Activated naive CD8-positive, alpha-beta T cell (primary cell): Measurements from ENCODE around the gene FRMD3.

Experiments
- H3K27ac Mint-ChIP-seq: one replicate; pipeline ENCODE4 v1.8.0; 2021; ENCODE audit warnings: mixed read lengths
- H3K27me3 Mint-ChIP-seq: one replicate; pipeline ENCODE4 v1.8.0; 2021; ENCODE audit warnings: mixed read lengths
- H3K36me3 Mint-ChIP-seq: one replicate; pipeline ENCODE4 v1.8.0; 2021; ENCODE audit warnings: mixed read lengths
- H3K4me1 Mint-ChIP-seq: one replicate; pipeline ENCODE4 v1.8.0; 2021; ENCODE audit warnings: low read depth, mixed read lengths
- H3K4me3 Mint-ChIP-seq: one replicate; pipeline ENCODE4 v1.8.0; 2021; ENCODE audit warnings: mild to moderate bottlenecking, mixed read lengths
- H3K9me3 Mint-ChIP-seq: one replicate; pipeline ENCODE4 v1.8.0; 2021; ENCODE audit warnings: low read depth, mixed read lengths

Gene FRMD3

GRCh38 chr9:83505282-83505681, 32.9 kb downstream of the FRMD3 start:
- Mint-ChIP-seq H3K4me1 (peaks cover 13% of the 10 kb centered on the region), H3K27me3 (no peaks in the 10 kb centered on the region), H3K36me3 (no peaks in the 10 kb centered on the region), H3K4me3 (no peak overlapping the region), H3K27ac (no peak overlapping the region), H3K9me3 (no peaks in the 10 kb centered on the region)

GRCh38 chr9:83503866-83504265, 34.3 kb downstream of the FRMD3 start:
- Mint-ChIP-seq H3K27me3 (no peaks in the 10 kb centered on the region), H3K4me3 (no peak overlapping the region), H3K4me1 (peaks cover 12% of the 10 kb centered on the region), H3K36me3 (no peaks in the 10 kb centered on the region), H3K27ac (no peak overlapping the region), H3K9me3 (no peaks in the 10 kb centered on the region)

GRCh38 chr9:83501565-83501964, 36.6 kb downstream of the FRMD3 start:
- Mint-ChIP-seq H3K36me3 (no peaks in the 10 kb centered on the region), H3K27ac (no peak overlapping the region), H3K4me1 (no peaks in the 10 kb centered on the region), H3K9me3 (no peaks in the 10 kb centered on the region), H3K27me3 (no peaks in the 10 kb centered on the region), H3K4me3 (no peak overlapping the region)

GRCh38 chr9:83497441-83497840, 40.8 kb downstream of the FRMD3 start:
- H3K4me3 Mint-ChIP-seq: no peak overlapping the region
- peaks cover 2% of the 10 kb centered on the region for H3K27me3 Mint-ChIP-seq
- no peaks in the 10 kb centered on the region for H3K9me3 Mint-ChIP-seq
- H3K36me3 Mint-ChIP-seq: peaks cover 4% of the 10 kb centered on the region
- H3K27ac Mint-ChIP-seq: no peak overlapping the region
- H3K4me1 Mint-ChIP-seq: no peaks in the 10 kb centered on the region

DNA sequence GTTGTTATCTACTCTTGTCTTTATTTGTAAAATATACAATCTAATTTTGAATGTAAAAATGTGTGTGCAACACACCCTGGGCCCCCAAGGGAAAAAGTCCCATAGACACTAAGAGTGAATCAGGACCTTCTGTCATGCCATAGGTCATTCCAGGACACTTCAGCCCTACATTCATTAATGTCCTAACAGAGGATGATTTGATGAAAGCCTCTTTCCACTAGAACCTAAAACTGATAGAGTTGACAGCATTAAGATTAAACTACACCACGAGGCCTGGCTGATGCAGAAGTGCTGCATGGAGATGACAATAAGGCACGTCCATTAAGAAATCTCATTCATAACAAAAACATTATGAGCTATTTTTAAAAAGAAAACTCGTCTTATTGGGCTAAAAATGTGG, 46.2 kb downstream of the FRMD3 start:
- no peak overlapping the region for H3K27ac Mint-ChIP-seq
- peaks cover 6% of the 10 kb centered on the region for H3K36me3 Mint-ChIP-seq
- peaks cover 2% of the 10 kb centered on the region for H3K27me3 Mint-ChIP-seq
- H3K4me1 Mint-ChIP-seq: no peaks in the 10 kb centered on the region
- no peak overlapping the region for H3K4me3 Mint-ChIP-seq
- H3K9me3 Mint-ChIP-seq: no peaks in the 10 kb centered on the region

GRCh38 chr9:83491413-83491812, 46.8 kb downstream of the FRMD3 start:
- no peak overlapping the region for H3K4me3 Mint-ChIP-seq
- H3K4me1 Mint-ChIP-seq: no peaks in the 10 kb centered on the region
- no peaks in the 10 kb centered on the region for H3K9me3 Mint-ChIP-seq
- no peak overlapping the region for H3K27ac Mint-ChIP-seq
- H3K36me3 Mint-ChIP-seq: peaks cover 6% of the 10 kb centered on the region
- peaks cover 2% of the 10 kb centered on the region for H3K27me3 Mint-ChIP-seq

DNA sequence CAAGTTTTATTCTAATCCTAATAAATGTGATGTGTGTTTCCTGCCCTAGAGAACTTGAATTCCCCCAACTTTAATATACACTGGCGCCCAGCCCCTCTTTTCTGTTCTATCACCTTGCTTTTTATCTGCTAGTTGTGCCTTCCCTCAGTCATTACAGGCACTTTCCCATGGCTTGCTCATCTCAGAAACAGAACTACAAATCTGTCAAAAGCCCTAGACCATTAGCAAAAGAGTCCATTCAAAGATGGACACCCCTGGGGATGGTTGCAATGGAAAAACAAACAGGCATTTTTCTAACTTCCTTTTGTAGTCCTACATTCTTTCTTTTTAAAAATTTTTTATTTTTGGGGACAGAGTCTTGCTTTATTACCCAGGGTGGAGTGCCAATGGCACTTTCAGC, 48.2 kb downstream of the FRMD3 start:
- no peak overlapping the region for H3K27ac Mint-ChIP-seq
- no peaks in the 10 kb centered on the region for H3K27me3 Mint-ChIP-seq
- H3K4me3 Mint-ChIP-seq: no peak overlapping the region
- H3K9me3 Mint-ChIP-seq: no peaks in the 10 kb centered on the region
- peaks cover 5% of the 10 kb centered on the region for H3K36me3 Mint-ChIP-seq
- H3K4me1 Mint-ChIP-seq: no peaks in the 10 kb centered on the region

GRCh38 chr9:83484990-83485389, 53.2 kb downstream of the FRMD3 start:
- Mint-ChIP-seq H3K9me3 (no peaks in the 10 kb centered on the region), H3K27ac (no peak overlapping the region), H3K4me3 (no peak overlapping the region), H3K27me3 (no peaks in the 10 kb centered on the region), H3K36me3 (peaks cover 3% of the 10 kb centered on the region), H3K4me1 (no peaks in the 10 kb centered on the region)

DNA sequence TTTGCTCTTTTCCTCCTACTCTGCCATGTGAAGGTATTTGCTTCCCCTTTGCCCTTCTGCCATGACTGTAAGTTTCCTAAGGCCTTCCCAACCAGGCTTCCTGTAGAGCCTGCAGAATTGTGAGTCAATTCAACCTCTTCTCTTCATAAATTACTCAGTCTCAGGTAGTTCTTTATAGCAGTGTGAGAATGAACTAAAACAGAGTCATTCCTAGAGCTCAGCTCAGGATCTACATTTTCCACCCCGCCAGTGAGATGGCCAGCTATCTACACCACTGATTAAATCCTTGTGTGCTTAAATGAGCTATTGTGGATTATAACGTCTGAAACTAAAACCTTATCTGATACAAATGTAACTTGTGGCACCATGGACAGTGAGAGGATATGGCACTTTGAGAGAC, 55.0 kb downstream of the FRMD3 start:
- Mint-ChIP-seq H3K27me3 (no peaks in the 10 kb centered on the region), H3K4me1 (no peaks in the 10 kb centered on the region), H3K9me3 (no peaks in the 10 kb centered on the region), H3K27ac (no peak overlapping the region), H3K4me3 (no peak overlapping the region), H3K36me3 (peaks cover 6% of the 10 kb centered on the region)

- Mint-ChIP-seq H3K27ac (no peak overlapping the region), H3K27me3 (no peaks in the 10 kb centered on the region), H3K9me3 (peaks cover 5% of the 10 kb centered on the region), H3K4me3 (no peak overlapping the region), H3K4me1 (no peaks in the 10 kb centered on the region), H3K36me3 (peaks cover 14% of the 10 kb centered on the region)
Measured at GRCh38 chr9:83479765-83480164, 58.4 kb downstream of the FRMD3 start.

DNA sequence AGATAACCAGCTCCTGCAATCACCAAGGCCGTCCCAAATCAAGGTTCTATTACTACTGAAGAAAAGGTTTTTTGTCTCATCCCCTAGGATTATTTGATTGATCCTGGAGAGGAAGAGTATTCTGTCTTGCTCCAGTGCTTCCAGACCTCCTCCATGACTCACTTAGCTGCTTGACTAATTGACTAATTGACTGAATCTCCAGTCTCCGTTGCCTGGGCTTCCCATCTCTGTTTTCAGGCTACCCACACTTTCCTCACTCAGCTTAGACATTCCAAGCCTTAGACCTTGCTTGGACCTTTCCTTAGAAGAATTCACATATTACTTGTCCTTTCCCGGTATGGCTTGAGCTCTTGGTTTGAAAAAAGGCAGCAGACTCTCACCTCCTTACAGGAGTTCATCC, 60.6 kb downstream of the FRMD3 start:
- Mint-ChIP-seq H3K9me3 (peaks cover 8% of the 10 kb centered on the region), H3K27ac (no peak overlapping the region), H3K4me3 (no peak overlapping the region), H3K36me3 (peaks cover 13% of the 10 kb centered on the region), H3K27me3 (no peaks in the 10 kb centered on the region), H3K4me1 (peaks cover 16% of the 10 kb centered on the region)

DNA sequence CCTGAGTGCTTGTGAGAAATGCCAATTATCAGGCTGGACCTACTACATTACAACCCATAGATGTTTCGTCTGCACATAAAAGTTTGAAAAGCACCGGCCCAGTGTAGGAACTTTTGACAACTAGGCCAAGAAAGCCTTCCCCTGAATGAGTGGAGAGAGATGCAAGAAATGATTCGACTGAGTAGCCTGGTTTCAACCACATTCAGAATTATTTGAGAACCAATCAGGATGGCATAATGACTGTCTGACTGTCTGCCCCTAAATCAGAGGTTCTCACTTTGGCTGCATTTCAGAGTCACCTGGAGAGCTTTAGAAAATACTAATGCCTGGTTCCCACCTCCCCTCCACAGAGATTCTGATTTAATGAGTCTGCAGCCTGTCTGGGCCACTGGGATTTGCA, 61.1 kb downstream of the FRMD3 start:
- H3K27me3 Mint-ChIP-seq: no peaks in the 10 kb centered on the region
- peaks cover 8% of the 10 kb centered on the region for H3K9me3 Mint-ChIP-seq
- H3K4me1 Mint-ChIP-seq: peaks cover 16% of the 10 kb centered on the region
- H3K4me3 Mint-ChIP-seq: no peak overlapping the region
- no peak overlapping the region for H3K27ac Mint-ChIP-seq
- peaks cover 13% of the 10 kb centered on the region for H3K36me3 Mint-ChIP-seq

DNA sequence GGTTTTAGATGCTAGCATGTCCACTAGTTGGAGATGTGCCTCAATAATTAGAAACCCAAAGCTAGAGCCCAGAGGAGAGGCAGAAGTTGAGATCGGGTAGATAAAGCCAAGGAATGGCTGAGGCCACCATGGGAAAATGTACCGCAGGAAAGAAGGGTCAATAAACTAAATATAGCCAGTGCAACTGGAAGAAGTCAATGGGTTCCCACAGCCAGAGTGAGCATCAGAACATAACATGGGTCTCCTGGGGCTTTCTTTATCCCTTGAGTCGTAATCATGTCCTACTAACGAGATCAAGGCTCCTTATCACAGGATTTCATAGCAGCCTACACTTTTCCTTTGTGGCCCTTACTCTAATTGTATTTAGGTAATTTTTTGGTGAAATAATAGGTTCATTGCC, 61.7 kb downstream of the FRMD3 start:
- Mint-ChIP-seq H3K4me1 (peaks cover 16% of the 10 kb centered on the region), H3K4me3 (no peak overlapping the region), H3K27me3 (no peaks in the 10 kb centered on the region), H3K9me3 (peaks cover 8% of the 10 kb centered on the region), H3K27ac (no peak overlapping the region), H3K36me3 (peaks cover 13% of the 10 kb centered on the region)

DNA sequence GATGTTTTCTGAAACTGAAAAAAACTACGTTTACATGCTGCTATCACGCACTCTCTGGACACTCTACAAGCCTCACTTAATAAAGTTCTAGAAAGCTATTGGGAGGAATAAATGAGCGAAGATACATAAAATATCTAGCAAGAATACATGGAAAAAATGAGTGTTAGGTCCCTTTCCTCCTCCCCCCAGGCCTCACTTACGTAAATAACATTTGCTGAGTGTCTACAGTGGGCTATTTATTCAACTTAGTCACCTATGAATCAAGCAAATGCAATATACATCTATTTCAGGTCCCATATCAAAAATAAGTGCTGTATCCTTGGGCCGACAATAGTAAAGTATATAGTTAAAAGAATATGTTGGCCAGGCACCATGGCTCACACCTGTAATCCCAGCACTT, 62.5 kb downstream of the FRMD3 start:
- Mint-ChIP-seq H3K36me3 (peaks cover 15% of the 10 kb centered on the region), H3K27me3 (peaks cover 2% of the 10 kb centered on the region), H3K9me3 (peaks cover 8% of the 10 kb centered on the region), H3K4me1 (peaks cover 16% of the 10 kb centered on the region), H3K4me3 (no peak overlapping the region), H3K27ac (no peak overlapping the region)

- H3K27ac Mint-ChIP-seq: no peak overlapping the region
- peaks cover 2% of the 10 kb centered on the region for H3K27me3 Mint-ChIP-seq
- peaks cover 8% of the 10 kb centered on the region for H3K9me3 Mint-ChIP-seq
- no peak overlapping the region for H3K4me3 Mint-ChIP-seq
- peaks cover 15% of the 10 kb centered on the region for H3K36me3 Mint-ChIP-seq
- peaks cover 16% of the 10 kb centered on the region for H3K4me1 Mint-ChIP-seq
Measured at GRCh38 chr9:83474631-83475030, 63.6 kb downstream of the FRMD3 start.

DNA sequence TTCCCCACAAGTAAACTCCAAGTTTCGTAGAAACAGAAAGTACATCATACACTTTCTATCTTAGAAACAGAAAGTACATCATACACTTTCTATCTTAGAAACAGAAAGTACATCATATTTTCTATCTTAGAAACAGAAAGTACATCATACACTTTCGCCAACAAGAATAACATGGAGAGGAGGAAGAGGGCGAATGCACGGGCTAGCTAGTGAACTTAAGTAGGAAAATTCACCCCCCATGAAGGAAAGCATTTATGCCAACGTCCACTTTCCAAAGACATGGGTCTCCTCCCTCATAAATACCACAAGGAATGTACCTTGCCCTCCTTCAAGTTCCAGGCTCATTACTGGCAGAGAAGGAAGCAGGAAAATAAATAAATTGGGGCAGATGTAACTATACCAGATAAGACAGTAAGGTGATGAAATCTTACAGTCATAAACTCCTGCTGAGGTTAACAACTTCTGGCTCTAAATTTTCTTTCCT, 64.7 kb downstream of the FRMD3 start:
- H3K4me1 Mint-ChIP-seq: peaks cover 16% of the 10 kb centered on the region
- peak overlapping the region; percentile 73 for H3K27ac Mint-ChIP-seq
- H3K9me3 Mint-ChIP-seq: peaks cover 8% of the 10 kb centered on the region
- peaks cover 12% of the 10 kb centered on the region for H3K36me3 Mint-ChIP-seq
- H3K4me3 Mint-ChIP-seq: peak overlapping the region; percentile 65
- peaks cover 2% of the 10 kb centered on the region for H3K27me3 Mint-ChIP-seq
